ENCODE results near the gene BUB1B.
"Not testable (repeated sequence)": the region's sequence is repeated elsewhere in the genome, so short reads cannot be mapped to it uniquely, and the experiment has no call there.

The BUB1B gene

GRCh38 chr15:40146037-40146436, 14.8 kb upstream of the BUB1B start:
- H3K27ac ChIP-seq: no peak overlapping the region
- TF ChIP-seq ZFX (IDR thresholded peaks at IDR 0.05; ENCODE audit: borderline replicate concordance): no peak
- no peak for TF ChIP-seq CTCF (IDR thresholded peaks at IDR 0.05)

GRCh38 chr15:40149339-40149738, 11.5 kb upstream of the BUB1B start:
- TF ChIP-seq ZFX (IDR thresholded peaks at IDR 0.05; ENCODE audit: borderline replicate concordance): no peak
- TF ChIP-seq CTCF (IDR thresholded peaks at IDR 0.05): no peak
- no peak overlapping the region for H3K27ac ChIP-seq

GRCh38 chr15:40150163-40150925, 10.5 kb upstream of the BUB1B start:
- H3K27ac ChIP-seq: no peak overlapping the region
- TF ChIP-seq CTCF (IDR thresholded peaks at IDR 0.05) (no peak), ZFX (IDR thresholded peaks at IDR 0.05; ENCODE audit: borderline replicate concordance) (no peak)

- no peak for TF ChIP-seq CTCF (IDR thresholded peaks at IDR 0.05)
- TF ChIP-seq ZFX (IDR thresholded peaks at IDR 0.05; ENCODE audit: borderline replicate concordance): no peak
These were observed 9.4 kb upstream of the BUB1B start for GRCh38 chr15:40151499-40151898.

GRCh38 chr15:40151991-40152390, 8.9 kb upstream of the BUB1B start:
- no peak for TF ChIP-seq CTCF (IDR thresholded peaks at IDR 0.05)
- TF ChIP-seq ZFX (IDR thresholded peaks at IDR 0.05; ENCODE audit: borderline replicate concordance): no peak
- no peak overlapping the region for H3K27ac ChIP-seq

More at GRCh38 chr15:40151499-40151898, 9.4 kb upstream of the BUB1B start:
- no peak overlapping the region for H3K27ac ChIP-seq

GRCh38 chr15:40154821-40155220, 6.0 kb upstream of the BUB1B start:
- not testable (repeated sequence) for H3K27ac ChIP-seq

GRCh38 chr15:40155270-40155910, 5.5 kb upstream of the BUB1B start:
- H3K27ac ChIP-seq: no peak overlapping the region; the same call in 1 of the 2 replicates
- TF ChIP-seq CTCF (IDR thresholded peaks at IDR 0.05) (no peak), ZFX (IDR thresholded peaks at IDR 0.05; ENCODE audit: borderline replicate concordance) (no peak)
